A549 treated with Hydrocortisone at 1 μM for 4 hours (cell line): ENCODE results near the gene FAM118B. TPM values are rescaled to one million over a fixed set of nuclear protein-coding genes. Genes with fewer than 3 reads are reported as not detected.

Experiments
- total RNA-seq: library from RNA; stranded (reverse); fragments of 200-300 nt; extraction: Qiagen RNA extraction; gene quantifications from 5 replicates; pipeline ENCODE4 v1.2.3, GENCODE V29; 2022

Gene FAM118B
- total RNA-seq = 14.4 to 18.4 TPM (median 15.8 TPM) in 5 replicates

DNA sequence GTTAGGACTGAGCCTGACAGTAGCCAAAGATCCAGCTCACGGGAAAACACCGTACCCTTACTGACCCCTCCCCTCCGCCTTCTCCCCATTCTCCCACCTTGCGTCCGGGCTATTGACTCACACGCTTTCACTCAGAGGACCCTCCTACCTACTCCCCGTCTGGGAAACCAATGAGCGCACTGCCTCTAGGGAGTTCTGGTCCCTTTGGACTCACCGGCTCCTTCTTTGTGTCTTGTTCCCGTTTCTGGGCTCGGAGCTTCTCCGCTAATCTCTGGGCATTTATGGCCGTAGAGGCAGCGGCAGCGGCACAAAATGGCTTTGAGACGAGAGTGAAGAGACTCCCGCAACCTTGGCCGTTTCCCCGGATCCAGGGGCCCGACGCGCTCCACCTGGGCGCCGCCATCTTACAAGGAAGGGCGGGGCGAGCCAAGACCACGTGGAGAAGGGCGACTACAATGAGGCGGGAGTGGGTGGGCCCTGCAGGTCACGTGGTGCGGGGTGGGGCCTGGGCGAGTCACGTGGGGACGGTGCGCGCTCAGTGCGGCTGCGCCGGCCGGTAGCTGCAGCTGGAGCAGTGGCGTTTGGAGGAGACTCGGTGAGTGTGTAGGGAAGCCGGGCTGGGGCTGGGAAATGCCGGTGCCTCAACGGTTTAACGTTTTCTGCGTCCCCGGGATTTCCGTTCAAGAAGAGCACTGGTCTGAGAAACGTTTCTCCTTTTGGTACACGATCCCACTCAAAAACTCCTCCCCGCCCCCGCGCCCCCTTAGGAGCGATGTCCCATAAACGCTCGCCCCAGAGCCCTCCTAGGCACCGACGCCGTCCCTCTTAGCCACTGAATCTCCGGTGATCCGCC is at the start of gene FAM118B, which contains the start of gene RPUSD4:
FAM118B (plus strand) TSS at position 547 of the 853 bp plus-strand sequence. CDS start 23,220 bp downstream, outside the sequence.
RPUSD4 (minus strand) TSS at position 415 of the 853 bp plus-strand sequence; CDS start at position 403, 12 bp downstream.

DNA sequence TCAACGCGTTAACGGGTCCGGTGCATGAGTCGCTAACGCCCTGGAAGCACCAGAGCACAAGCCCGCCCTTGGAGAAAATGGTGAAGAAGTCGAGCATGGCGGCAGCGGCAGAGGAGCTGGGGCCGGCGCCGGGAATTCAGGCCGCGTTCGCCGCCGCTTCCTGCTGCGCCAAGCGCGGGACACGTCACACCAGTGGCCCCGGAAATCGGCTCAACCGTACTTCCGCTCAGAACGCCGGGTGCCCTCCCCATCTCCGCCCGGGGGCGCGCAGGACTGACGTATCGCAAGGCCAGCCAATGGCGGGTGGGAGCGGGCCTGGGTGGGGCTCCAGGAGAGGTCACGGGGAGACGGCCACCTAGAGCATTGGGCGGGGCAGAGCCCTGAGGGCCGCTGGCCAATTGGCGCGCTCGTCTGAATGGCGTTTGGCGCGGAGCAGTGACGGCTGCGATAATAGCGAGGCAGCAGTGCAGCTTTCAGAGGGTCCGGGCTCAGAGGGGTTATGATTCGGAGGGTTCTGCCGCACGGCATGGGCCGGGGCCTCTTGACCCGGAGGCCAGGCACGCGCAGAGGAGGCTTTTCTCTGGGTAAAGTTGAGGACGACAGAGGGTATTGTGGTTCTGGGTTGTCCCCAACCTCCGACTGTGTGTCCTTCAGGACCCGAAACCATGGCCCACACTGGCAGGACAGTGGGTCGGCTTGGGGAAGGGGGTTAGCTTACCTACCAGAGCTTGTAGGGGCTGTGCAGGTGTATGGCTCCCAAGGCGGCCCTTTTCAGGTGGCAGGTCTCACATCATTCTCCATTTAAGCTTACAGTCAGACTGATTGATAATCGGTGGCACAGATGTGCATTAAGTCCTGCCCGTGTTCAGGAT is 57.4 kb downstream of the FAM118B start, which contains the start of the genes FOXRED1 and SRPRA:
FOXRED1 (plus strand) TSS at position 447 of the 872 bp plus-strand sequence; CDS start at position 500, 53 bp downstream.
SRPRA (minus strand) TSS at position 188 of the 872 bp plus-strand sequence; CDS start at position 97, 91 bp downstream.

DNA sequence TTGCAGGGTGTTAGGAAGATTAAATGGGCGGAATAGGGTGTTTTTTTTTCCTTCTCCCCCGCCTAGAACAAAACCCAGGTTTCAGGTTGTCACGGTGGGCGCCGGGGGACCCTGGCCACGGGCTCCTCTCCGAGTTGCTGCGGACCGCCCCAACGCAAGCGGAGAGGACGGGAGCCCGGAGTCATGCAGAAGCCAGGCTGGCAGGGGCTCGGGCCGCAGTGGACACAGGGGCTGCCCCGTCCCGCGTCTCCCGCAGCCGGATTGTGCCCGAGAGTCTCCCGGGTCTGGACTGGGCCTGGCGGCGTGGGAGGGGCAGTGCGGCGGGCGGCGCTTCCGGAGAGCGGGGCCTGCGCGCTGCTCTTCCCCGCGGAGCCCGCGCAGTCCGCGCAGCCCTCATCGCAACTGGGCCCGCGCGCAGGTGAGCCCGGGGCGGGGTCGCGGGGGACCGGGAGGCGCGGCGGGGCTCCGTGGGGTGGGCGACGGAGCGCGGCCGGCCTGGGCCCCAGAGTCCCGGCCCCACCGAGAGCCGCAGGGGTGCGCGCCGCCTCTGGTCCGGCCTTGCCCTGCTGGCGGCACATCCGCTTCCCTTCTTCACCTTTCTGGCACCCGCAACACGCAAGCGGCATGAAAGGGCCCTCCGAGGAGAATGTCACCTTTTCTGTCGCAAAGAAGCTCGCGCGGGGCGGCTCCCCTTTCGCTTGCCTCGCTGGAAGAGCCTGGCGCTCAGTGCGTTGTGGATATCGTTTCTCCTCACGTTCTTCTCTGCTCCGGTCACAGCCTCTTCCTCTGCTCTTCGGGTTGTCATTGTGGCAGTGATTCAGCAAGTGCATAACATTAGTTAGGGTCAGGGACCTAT is 71.4 kb downstream of the FAM118B start, which contains the start of gene TIRAP:
TIRAP (plus strand) TSS at position 358 of the 856 bp plus-strand sequence. CDS start 7,802 bp downstream, outside the sequence.

DNA sequence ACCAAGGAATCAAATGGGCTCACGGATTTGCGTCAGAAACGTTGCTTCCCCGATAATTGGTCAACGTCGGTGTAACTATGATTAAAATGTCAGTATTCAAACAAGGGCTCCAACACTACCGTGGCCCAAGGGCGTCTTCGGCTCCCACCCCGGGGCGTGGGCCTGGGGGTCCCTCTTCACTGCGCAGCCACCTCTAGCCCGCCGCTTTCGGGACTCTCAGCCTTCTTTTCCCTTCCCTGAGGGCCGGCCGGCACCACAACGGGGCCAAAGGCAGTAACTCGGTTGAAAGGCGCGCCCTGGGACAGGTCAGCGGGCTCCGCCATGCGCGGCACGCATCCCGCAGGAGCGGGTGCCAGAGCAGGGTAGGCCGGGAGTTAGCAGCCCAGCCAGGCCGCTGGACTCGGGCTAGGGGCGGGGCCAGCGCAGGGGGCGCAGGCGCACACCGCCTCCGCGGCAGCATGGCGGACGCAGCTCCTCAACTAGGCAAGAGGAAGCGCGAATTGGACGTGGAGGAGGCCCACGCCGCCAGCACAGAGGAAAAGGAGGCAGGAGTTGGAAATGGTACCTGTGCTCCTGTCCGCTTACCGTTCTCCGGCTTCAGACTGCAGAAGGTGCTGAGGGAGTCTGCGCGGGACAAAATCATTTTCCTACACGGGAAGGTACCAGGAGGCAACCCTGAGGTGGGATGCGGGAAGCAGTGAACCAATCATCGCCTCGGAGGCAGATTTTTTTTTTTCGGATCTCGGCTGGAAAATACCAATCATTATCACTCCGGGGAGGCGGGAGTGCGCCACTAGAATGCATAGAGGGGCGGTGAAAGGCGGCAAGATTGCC is 92.3 kb downstream of the FAM118B start, which contains the start of gene DCPS:
DCPS (plus strand) TSS at position 438 of the 834 bp plus-strand sequence; CDS start at position 459, 21 bp downstream.

Other genes with a start within 250 kb of the FAM118B start
- gene CDON, start 148.9 kb upstream of the FAM118B start, total RNA-seq = 1.6 to 2.5 TPM (median 2.0 TPM) in 5 replicates
- gene RPUSD4, start 132 bp upstream of the FAM118B start, total RNA-seq = 16.3 to 18.3 TPM (median 17.0 TPM) in 5 replicates
- 57.3 to 65.2 TPM (median 59.8 TPM) in 5 replicates for gene SRPRA, start 57.1 kb downstream of the FAM118B start, total RNA-seq
- gene FOXRED1, start 57.4 kb downstream of the FAM118B start, total RNA-seq = 22.1 to 24.3 TPM (median 22.7 TPM) in 5 replicates
- gene TIRAP, start 71.3 kb downstream of the FAM118B start, total RNA-seq = 5.4 to 7.3 TPM (median 6.2 TPM) in 5 replicates
- gene DCPS, start 92.3 kb downstream of the FAM118B start, total RNA-seq = 17.3 to 18.5 TPM (median 17.5 TPM) in 5 replicates
- gene ST3GAL4, start 143.9 kb downstream of the FAM118B start, total RNA-seq = 28.3 to 31.3 TPM (median 28.9 TPM) in 5 replicates